GM18870 (cell line): ENCODE data around the gene GPR42.

ENCODE experiments used
- ATAC-seq: cut with Tn5 transposase; IDR thresholded peaks from one replicate; pipeline ENCODE4 v1.9.1; 2021; ENCODE audit warnings: moderate library complexity; ENCODE audit not compliant: unreplicated experiment

The GPR42 gene

GRCh38 chr19:35417713-35418534, 47.1 kb downstream of the GPR42 start:
- ATAC-seq: no peak

- ATAC-seq: no peak
Measured at GRCh38 chr19:35419046-35419445, 48.2 kb downstream of the GPR42 start.

- ATAC-seq: no peak
Measured at GRCh38 chr19:35419805-35420204, 48.9 kb downstream of the GPR42 start.

- ATAC-seq: no peak
Measured at GRCh38 chr19:35421362-35421761, 50.5 kb downstream of the GPR42 start.
